Liver (tissue), 9 donors: ENCODE measurements around the gene AP3S1. TPM values are rescaled to one million over a fixed set of nuclear protein-coding genes. Genes with fewer than 3 reads are reported as not detected.

ENCODE experiments used
- DNase-seq: peaks from one replicate; pipeline ENCODE4 v3.0.0-alpha.2; 2017; ENCODE audit warnings: low spot score
- H3K27ac ChIP-seq, 2 donors: one replicate each; pipeline ENCODE4 v1.7.0; 2013; ENCODE audit warnings: inconsistent platforms in 2 of 2, low read length in 2 of 2, control low read depth in 1 of 2, low read depth in 1 of 2, mild to moderate bottlenecking in 1 of 2
- H3K27me3 ChIP-seq, 4 donors: one replicate each; pipeline versions ENCODE4 v1.6.1 to v1.7.0; 2013; ENCODE audit warnings: low read length in 3 of 4, inconsistent platforms in 1 of 4, mild to moderate bottlenecking in 1 of 4, moderate library complexity in 1 of 4; ENCODE audit not compliant: control insufficient read depth in 4 of 4, insufficient read depth in 4 of 4
- H3K36me3 ChIP-seq, 4 donors: one replicate each; pipeline versions ENCODE4 v1.6.1 to v1.7.0; 2013; ENCODE audit warnings: low read length in 3 of 4, mild to moderate bottlenecking in 3 of 4, low read depth in 1 of 4, moderate library complexity in 1 of 4; ENCODE audit not compliant: control insufficient read depth in 4 of 4, insufficient read depth in 3 of 4
- H3K4me1 ChIP-seq, 4 donors: one replicate each; pipeline versions ENCODE4 v1.6.1 to v1.7.0; 2013; ENCODE audit warnings: low read length in 3 of 4, mild to moderate bottlenecking in 3 of 4, moderate library complexity in 1 of 4; ENCODE audit not compliant: control insufficient read depth in 4 of 4, insufficient read depth in 4 of 4
- H3K4me3 ChIP-seq, 3 donors: one replicate each; pipeline versions ENCODE4 v1.6.1 to v1.7.0; 2013; ENCODE audit warnings: low read length in 3 of 3, control low read depth in 1 of 3, low read depth in 1 of 3, mild to moderate bottlenecking in 1 of 3
- H3K9ac ChIP-seq, 2 donors: one replicate each; pipeline ENCODE4 v1.7.0; 2013; ENCODE audit warnings: low read length in 2 of 2, mild to moderate bottlenecking in 2 of 2, moderate library complexity in 2 of 2, control low read depth in 1 of 2, low read depth in 1 of 2
- H3K9me3 ChIP-seq, 4 donors: one replicate each; pipeline versions ENCODE4 v1.6.1 to v1.7.0; 2013; ENCODE audit warnings: low read length in 3 of 4; ENCODE audit not compliant: control insufficient read depth in 4 of 4
- ATF3 ChIP-seq: IDR thresholded peaks from 2 replicates; pipeline ENCODE4 v1.6.1; 2016; ENCODE audit warnings: antibody characterized with exemption
- CTCF ChIP-seq: fragments of 150-350 bp; IDR thresholded peaks from 2 replicates; pipeline ENCODE4 v1.5.1; 2017; ENCODE audit warnings: improper control_type of control experiment, low read depth, low read length; ENCODE audit not compliant: missing input control
- EGR1 ChIP-seq, 2 donors: IDR thresholded peaks; 2 replicates each; pipeline ENCODE4 v1.6.1; 2016 to 2018; ENCODE audit warnings: antibody characterized with exemption in 2 of 2, low read depth in 2 of 2
- FOXA1 ChIP-seq: IDR thresholded peaks from 2 replicates; pipeline ENCODE4 v1.6.1; 2016; ENCODE audit warnings: antibody characterized with exemption
- FOXA2 ChIP-seq: IDR thresholded peaks from 2 replicates; pipeline ENCODE4 v1.6.1; 2016; ENCODE audit warnings: antibody characterized with exemption
- GABPA ChIP-seq, 2 donors: IDR thresholded peaks in 1 of 2; conservative IDR thresholded peaks in 1 of 2; 2 replicates each; pipeline ENCODE4 v1.6.1; 2016; ENCODE audit warnings: antibody characterized with exemption in 2 of 2, mild to moderate bottlenecking in 1 of 2, moderate library complexity in 1 of 2
- HNF4A ChIP-seq, 2 donors: conservative IDR thresholded peaks; 2 replicates each; pipeline ENCODE4 v1.6.1; 2016; ENCODE audit warnings: antibody characterized with exemption in 2 of 2, mild to moderate bottlenecking in 2 of 2
- HNF4G ChIP-seq: IDR thresholded peaks from 2 replicates; pipeline ENCODE4 v1.6.1; 2016; ENCODE audit warnings: antibody characterized with exemption
- JUND ChIP-seq, 2 donors: IDR thresholded peaks; 2 replicates each; pipeline ENCODE4 v1.6.1; 2016; ENCODE audit warnings: antibody characterized with exemption in 2 of 2
- MAX ChIP-seq: IDR thresholded peaks from 2 replicates; pipeline ENCODE4 v1.6.1; 2016; ENCODE audit warnings: antibody characterized with exemption
- NR2F2 ChIP-seq: IDR thresholded peaks from 2 replicates; pipeline ENCODE4 v1.6.1; 2016; ENCODE audit warnings: antibody characterized with exemption
- RAD21 ChIP-seq, 2 donors: IDR thresholded peaks; 2 replicates each; pipeline ENCODE4 v1.6.1; 2016; ENCODE audit warnings: antibody characterized with exemption in 2 of 2, mild to moderate bottlenecking in 2 of 2
- REST ChIP-seq: IDR thresholded peaks from 2 replicates; pipeline ENCODE4 v1.6.1; 2016; ENCODE audit warnings: antibody characterized with exemption, mild to moderate bottlenecking
- RXRA ChIP-seq, 2 donors: IDR thresholded peaks; 2 replicates each; pipeline ENCODE4 v1.6.1; 2017 to 2018; ENCODE audit warnings: antibody characterized with exemption in 2 of 2, mild to moderate bottlenecking in 1 of 2
- SP1 ChIP-seq: IDR thresholded peaks from 2 replicates; pipeline ENCODE4 v1.6.1; 2018; ENCODE audit warnings: antibody characterized with exemption, mild to moderate bottlenecking
- TAF1 ChIP-seq: conservative IDR thresholded peaks from 2 replicates; pipeline ENCODE4 v1.6.1; 2016; ENCODE audit warnings: antibody characterized with exemption, mild to moderate bottlenecking
- YY1 ChIP-seq: IDR thresholded peaks from 2 replicates; pipeline ENCODE4 v1.6.1; 2016; ENCODE audit warnings: antibody characterized with exemption, mild to moderate bottlenecking
- ZBTB33 ChIP-seq: IDR thresholded peaks from 2 replicates; pipeline ENCODE4 v1.6.1; 2016; ENCODE audit warnings: antibody characterized with exemption
- WGBS: extraction: QIAGEN DNeasy Blood & Tissue Kit; methylation state at CpG from one replicate; pipeline ENCODE4 v1.1.7; 2013; 5-methylcytosine and 5-hydroxymethylcytosine counted together
- polyA plus RNA-seq, 2 donors: library from polyadenylated mRNA; stranded (reverse) in 1 of 2; unstranded in 1 of 2; fragments of 200-250 nt in 1 of 2; fragments of >200 nt in 1 of 2; fragmentation: Nextera tagmentation in 1 of 2; extraction: Ambion mirVana in 1 of 2; gene quantifications; one replicate each; pipeline versions ENCODE4 v1.2.1 to v1.2.3, GENCODE V29; 2013 to 2015
- total RNA-seq, 2 donors: library from RNA; depleted of rRNA; stranded (reverse); fragments of >200 nt; gene quantifications; one replicate each; pipeline ENCODE4 v1.2.3, GENCODE V29; 2014
- donor health status: healthy.
- donor health status: healthy.
- donor health status: healthy.
- donor health status: healthy.
- donor health status: healthy.

AP3S1 gene
- total RNA-seq (10 to 100 TPM; 40.4 to 41.5 TPM), polyA plus RNA-seq (10 to 100 TPM; 32.7 to 52.7 TPM)

- WGBS = 10% methylated on average over 65 of the region's 65 CpGs
- H3K9ac ChIP-seq = peak within 1 kb of the TSS; percentile 79 to 98
- H3K9me3 ChIP-seq = no peaks in the 10 kb centered on the region
- H3K27ac ChIP-seq = peak within 1 kb of the TSS; percentile 88 to 93
- peak; percentile 94 for DNase-seq
- peaks cover 0 to 44% (median 31%) of the 10 kb centered on the region in 4 donors for H3K4me1 ChIP-seq
- H3K27me3 ChIP-seq = no peaks in the 10 kb centered on the region
- H3K36me3 ChIP-seq = peaks cover 0 to 10% (median 6%) of the 10 kb centered on the region in 4 donors
- TF ChIP-seq ZBTB33 (peak; percentile 62), FOXA1 (no peak), HNF4G (no peak), SP1 (peak; percentile 52), CTCF (no peak), MAX (peak; percentile 94), ATF3 (no peak), EGR1 (IDR thresholded peaks at IDR 0.05; ENCODE audit: low read depth in 2 of 2) (no peak), TAF1 (peak; percentile 98), JUND (IDR thresholded peaks at IDR 0.05) (peak in 1 of 2 donors; percentile 32), FOXA2 (no peak), NR2F2 (peak; percentile 34), RXRA (IDR thresholded peaks at IDR 0.05) (peak; percentile 25 to 29), REST (peak; percentile 84), RAD21 (IDR thresholded peaks at IDR 0.05) (peak in 1 of 2 donors; percentile 43), HNF4A (conservative IDR thresholded peaks at IDR 0.05) (peak in 1 of 2 donors; percentile 22), GABPA (IDR thresholded peaks at IDR 0.05 in 1 of 2, conservative IDR thresholded peaks at IDR 0.05 in 1 of 2) (peak; percentile 56 to 87), YY1 (peak; percentile 100)
- peak within 1 kb of the TSS; percentile 73 to 100 (median 73) for H3K4me3 ChIP-seq
Measured at GRCh38 chr5:115841382-115842088, at the start of gene AP3S1, which contains the start of gene ATG12. AP3S1 (plus strand) TSS chr5:115841935; CDS start chr5:115842038, 103 bp downstream. ATG12 (minus strand) TSS chr5:115841565; CDS start chr5:115841552, 13 bp downstream.
